K562 (cell line): ENCODE data around the gene MPDU1. TPM values are rescaled to one million over a fixed set of nuclear protein-coding genes. Genes with fewer than 3 reads are reported as not detected.

Experiments used
- CTBP1 ChIP-seq: fragments of 450-650 bp; IDR thresholded peaks from 2 replicates; pipeline ENCODE4 v1.6.1; 2016; ENCODE audit warnings: borderline replicate concordance
- DPF2 ChIP-seq: fragments of 450-650 bp; IDR thresholded peaks from 2 replicates; pipeline ENCODE4 v1.6.1; 2016
- ELF4 ChIP-seq: fragments of 450-650 bp; formaldehyde crosslinking; IDR thresholded peaks from 2 replicates; pipeline ENCODE4 v1.4.0; 2022; ENCODE audit warnings: missing genetic modification characterization
- ELK1 ChIP-seq: sonication (generic); formaldehyde crosslinking; IDR thresholded peaks from 2 replicates; pipeline ENCODE4 v1.8.1; 2022; ENCODE audit warnings: missing genetic modification reagents
- FOXJ2 ChIP-seq: fragments of 200-800 bp; sonication (Bioruptor generic); IDR thresholded peaks from 2 replicates; pipeline ENCODE4 v1.6.1; 2016; ENCODE audit warnings: missing genetic modification characterization, missing compliant biosample characterization
- HDAC2 ChIP-seq: fragments of 450-650 bp; IDR thresholded peaks from 2 replicates; pipeline ENCODE4 v1.6.1; 2016; ENCODE audit warnings: mild to moderate bottlenecking
- MAFF ChIP-seq: IDR thresholded peaks from 2 replicates; pipeline ENCODE4 v1.6.1; 2012; ENCODE audit warnings: low read length, improper control_type of control experiment
- MED1 ChIP-seq: sonication (generic); formaldehyde crosslinking; IDR thresholded peaks from 2 replicates; pipeline ENCODE4 v1.8.1; 2023; ENCODE audit warnings: missing genetic modification reagents, borderline replicate concordance
- NCOR1 ChIP-seq: fragments of 450-650 bp; IDR thresholded peaks from 2 replicates; pipeline ENCODE4 v1.6.1; 2016; ENCODE audit warnings: mild to moderate bottlenecking, moderate library complexity
- NFE2 ChIP-seq: IDR thresholded peaks from 2 replicates; pipeline ENCODE4 v1.6.1; 2014; ENCODE audit warnings: antibody characterized with exemption, low read depth
- POLR2H ChIP-seq: IDR thresholded peaks from 2 replicates; pipeline ENCODE4 v1.6.1; 2016; ENCODE audit warnings: missing genetic modification characterization, low read depth, mild to moderate bottlenecking, control low read depth, missing compliant biosample characterization, moderate library complexity
- TCF3 ChIP-seq: sonication (generic); formaldehyde crosslinking; IDR thresholded peaks from 2 replicates; pipeline ENCODE4 v1.4.0; 2020; ENCODE audit warnings: mild to moderate bottlenecking, missing genetic modification reagents
- ZEB2 ChIP-seq: fragments of 450-650 bp; IDR thresholded peaks from 2 replicates; pipeline ENCODE4 v1.6.1; 2016
- ZFP1 ChIP-seq: fragments of 450-650 bp; formaldehyde crosslinking; IDR thresholded peaks from 2 replicates; pipeline ENCODE4 v1.4.0; 2020; ENCODE audit warnings: mild to moderate bottlenecking, mixed read lengths
- ZNF253 ChIP-seq: fragments of 250-450 bp; sonication (Bioruptor Pico); conservative IDR thresholded peaks from 2 replicates; pipeline ENCODE4 v1.6.1; 2021; ENCODE audit warnings: mild to moderate bottlenecking
- ZNF263 ChIP-seq: sonication (generic); formaldehyde crosslinking; IDR thresholded peaks from 2 replicates; pipeline ENCODE4 v1.8.0; 2022; ENCODE audit warnings: mild to moderate bottlenecking, missing genetic modification reagents, borderline replicate concordance
- ZNF316 ChIP-seq: fragments of 450-650 bp; IDR thresholded peaks from 2 replicates; pipeline ENCODE4 v1.6.1; 2016
- ZNF780A ChIP-seq: fragments of 250-450 bp; sonication (Bioruptor Pico); IDR thresholded peaks from 2 replicates; pipeline ENCODE4 v1.5.0; 2021; ENCODE audit warnings: mild to moderate bottlenecking
- polyA plus RNA-seq, 8 experiments: library from polyadenylated mRNA; depleted of rRNA in 4 of 8; stranded (reverse) in 5 of 8; unstranded in 3 of 8; fragments of >200 nt; fragmentation: Nextera tagmentation in 2 of 8; fragmentation: Illumina TruSeq in 1 of 8; extraction: Ambion mirVana in 2 of 8; extraction: Trizol in 1 of 8; gene quantifications; 2 replicates each; pipeline versions ENCODE4 v1.2.1 to v1.2.3, GENCODE V29; 2011 to 2014; ENCODE audit warnings: inconsistent platforms in 1 of 8, missing spikeins in 1 of 8
- total RNA-seq, 7 experiments: library from RNA; depleted of rRNA in 6 of 7; stranded (reverse); fragments of >200 nt in 6 of 7; fragmentation: Illumina TruSeq in 2 of 7; extraction: Trizol in 2 of 7; gene quantifications; 2 replicates each; pipeline versions ENCODE4 v1.2.1 to v1.2.3, GENCODE V29; 2011 to 2021; ENCODE audit warnings: low replicate concordance in 1 of 7
- TF ChIP-seq, protein P1 (sequence below), 2 experiments: fragments of 450-650 bp; conservative IDR thresholded peaks; 2 replicates each; pipeline ENCODE4 v1.6.1; 2017; ENCODE audit warnings: mild to moderate bottlenecking in 2 of 2, moderate library complexity in 2 of 2

MPDU1 gene
- total and polyA plus RNA-seq, 9 of the 15 experiments (the other 6 are each of a cell fraction or from before 2014, with no cell fraction given): 4.9 to 179 (median 77.1) TPM

DNA sequence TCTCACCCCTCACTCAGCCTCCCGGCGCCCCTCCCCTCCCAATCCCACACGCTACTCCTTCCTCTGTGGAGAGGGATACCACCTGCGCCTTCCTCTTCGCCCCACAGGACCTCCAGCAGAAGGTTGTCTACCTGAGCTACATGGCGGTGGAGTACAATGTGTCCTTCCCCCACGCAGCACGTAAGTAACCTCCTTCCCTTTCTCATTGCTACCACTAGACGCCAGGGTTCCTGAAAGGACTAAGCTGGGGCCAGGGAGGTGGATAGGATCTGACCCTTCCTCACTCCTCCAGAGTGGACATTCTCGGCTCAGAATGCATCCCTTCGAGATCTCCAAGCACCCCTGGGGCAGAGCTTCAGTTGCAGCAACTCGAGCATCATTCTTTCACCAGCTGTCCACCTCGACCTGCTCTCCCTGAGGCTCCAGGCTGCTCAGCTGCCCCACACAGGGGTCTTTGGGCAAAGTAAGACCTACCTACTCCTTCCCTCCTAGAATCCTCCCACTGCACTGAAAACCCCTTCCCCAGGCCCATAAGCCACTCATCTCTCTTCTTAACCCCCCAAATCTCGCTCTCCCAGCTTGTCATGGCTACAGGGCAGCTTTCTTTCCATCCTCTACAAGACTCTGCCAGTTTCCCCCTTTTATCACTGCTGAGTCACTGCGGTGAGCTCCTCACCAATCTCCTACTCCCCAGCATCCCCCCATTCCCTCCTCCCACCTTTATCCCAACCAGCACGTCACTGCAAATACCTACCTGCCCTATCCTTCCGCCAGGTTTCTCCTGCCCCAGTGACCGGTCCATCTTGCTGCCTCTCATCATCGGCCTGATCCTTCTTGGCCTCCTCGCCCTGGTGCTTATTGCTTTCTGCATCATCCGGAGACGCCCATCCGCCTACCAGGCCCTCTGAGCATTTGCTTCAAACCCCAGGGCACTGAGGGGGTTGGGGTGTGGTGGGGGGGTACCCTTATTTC lies 2.8 kb upstream of the MPDU1 start (continued):
- TF ChIP-seq ELK1: no peak
- no peak for TF ChIP-seq ELF4
- TF ChIP-seq ZNF316: peak; percentile 80
- peak; percentile 50; the same call in 1 of the 2 replicates for TF ChIP-seq TCF3 (CRISPR knock-in tag)
- TF ChIP-seq NFE2: peak; percentile 93
- TF ChIP-seq ZNF263 (CRISPR knock-in tag): peak; percentile 86; the same call in 1 of the 2 replicates
- TF ChIP-seq DPF2: peak; percentile 74
- no peak for TF ChIP-seq POLR2H
- peak; percentile 20; the same call in 1 of the 2 replicates for TF ChIP-seq HDAC2
- TF ChIP-seq, protein P1, sequence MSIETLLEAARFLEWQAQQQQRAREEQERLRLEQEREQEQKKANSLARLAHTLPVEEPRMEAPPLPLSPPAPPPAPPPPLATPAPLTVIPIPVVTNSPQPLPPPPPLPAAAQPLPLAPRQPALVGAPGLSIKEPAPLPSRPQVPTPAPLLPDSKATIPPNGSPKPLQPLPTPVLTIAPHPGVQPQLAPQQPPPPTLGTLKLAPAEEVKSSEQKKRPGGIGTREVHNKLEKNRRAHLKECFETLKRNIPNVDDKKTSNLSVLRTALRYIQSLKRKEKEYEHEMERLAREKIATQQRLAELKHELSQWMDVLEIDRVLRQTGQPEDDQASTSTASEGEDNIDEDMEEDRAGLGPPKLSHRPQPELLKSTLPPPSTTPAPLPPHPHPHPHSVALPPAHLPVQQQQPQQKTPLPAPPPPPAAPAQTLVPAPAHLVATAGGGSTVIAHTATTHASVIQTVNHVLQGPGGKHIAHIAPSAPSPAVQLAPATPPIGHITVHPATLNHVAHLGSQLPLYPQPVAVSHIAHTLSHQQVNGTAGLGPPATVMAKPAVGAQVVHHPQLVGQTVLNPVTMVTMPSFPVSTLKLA (conservative IDR thresholded peaks at IDR 0.05): no peak
- TF ChIP-seq CTBP1: peak; percentile 82
- no peak for TF ChIP-seq ZNF780A (CRISPR knock-in tag)
- TF ChIP-seq MED1 (CRISPR knock-in tag): no peak
- no peak for TF ChIP-seq ZNF253 (CRISPR knock-in tag)
- TF ChIP-seq MAFF: peak; percentile 85
- TF ChIP-seq FOXJ2 (tag): no peak
- peak; percentile 47; the same call in 1 of the 2 replicates for TF ChIP-seq NCOR1
- peak; percentile 83 for TF ChIP-seq ZEB2
- no peak for TF ChIP-seq ZFP1
